Natural killer cell treated with Interleukin-12 subunit alpha and Interleukin-12 subunit beta and Interleukin-15 and Interleukin-18, amount 100 ng/mL, for 72 hours (primary cell): ENCODE results near the gene PARP1. TPM values are rescaled to one million over a fixed set of nuclear protein-coding genes. Genes with fewer than 3 reads are reported as not detected.

ENCODE experiments used
- ATAC-seq, 2 donors: fragments of 150-1000 bp; cut with Tn5 transposase in 1 of 2; sonication (Bioruptor Pico), chemical (Tn5 transposase) in 1 of 2; 2 replicates each; pipeline ENCODE4 v1.10.0; 2021
- DNase-seq: peaks from one replicate; pipeline ENCODE4 v3.0.0; 2022; ENCODE audit warnings: low spot score
- H3K27ac Mint-ChIP-seq, 2 donors: 1 replicate in 1 of 2; 2 replicates in 1 of 2; pipeline ENCODE4 v1.8.0; 2022; ENCODE audit warnings: mixed read lengths in 2 of 2, mild to moderate bottlenecking in 1 of 2, moderate library complexity in 1 of 2
- H3K27me3 Mint-ChIP-seq, 2 donors: 1 replicate in 1 of 2; 2 replicates in 1 of 2; pipeline ENCODE4 v1.8.0; 2022; ENCODE audit warnings: mixed read lengths in 2 of 2
- H3K36me3 Mint-ChIP-seq: one replicate; pipeline ENCODE4 v1.8.0; 2022; ENCODE audit warnings: mixed read lengths
- H3K4me1 Mint-ChIP-seq, 2 donors: 1 replicate in 1 of 2; 2 replicates in 1 of 2; pipeline ENCODE4 v1.8.0; 2022; ENCODE audit warnings: low read depth in 2 of 2, mixed read lengths in 2 of 2, mild to moderate bottlenecking in 1 of 2
- H3K4me3 Mint-ChIP-seq: one replicate; pipeline ENCODE4 v1.8.0; 2022; ENCODE audit warnings: mixed read lengths
- H3K9me3 Mint-ChIP-seq: 2 replicates; pipeline ENCODE4 v1.8.0; 2022; ENCODE audit warnings: mixed read lengths
- total RNA-seq, 2 donors: library from RNA; stranded (reverse); gene quantifications; one replicate each; pipeline ENCODE4 v1.2.3, GENCODE V29; 2022

PARP1 gene
- total RNA-seq, 2 donors from 2014 or later, result 138 to 246 TPM

DNA sequence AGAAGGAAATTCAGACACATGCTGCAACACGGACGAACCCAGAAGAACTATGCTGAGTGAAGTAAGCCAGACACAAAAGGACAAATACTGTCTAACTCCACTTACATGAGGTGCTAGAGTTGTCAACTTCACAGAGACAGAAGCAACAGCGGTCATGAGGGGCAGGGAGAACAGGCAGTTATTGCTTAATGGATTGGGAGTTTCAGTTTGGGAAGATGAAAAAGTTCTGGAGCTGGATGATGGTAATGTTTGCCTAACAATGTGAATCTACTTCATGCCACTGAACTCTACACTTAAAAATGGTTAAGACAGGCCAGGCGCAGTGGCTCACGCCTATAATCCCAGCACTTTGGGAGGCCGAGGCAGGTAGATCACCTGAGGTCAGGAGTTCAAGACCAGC lies 12.1 kb downstream of the PARP1 start:
- no peaks in the 10 kb centered on the region for H3K27me3 Mint-ChIP-seq
- H3K4me1 Mint-ChIP-seq, result peaks cover 10 to 21% of the 10 kb centered on the region in 2 donors
- no peaks in the 10 kb centered on the region for H3K9me3 Mint-ChIP-seq
- peaks cover 5% of the 10 kb centered on the region for H3K36me3 Mint-ChIP-seq
- ATAC-seq (no peak), DNase-seq (no peak)
- no peak overlapping the region for H3K27ac Mint-ChIP-seq
- no peak overlapping the region for H3K4me3 Mint-ChIP-seq

DNA sequence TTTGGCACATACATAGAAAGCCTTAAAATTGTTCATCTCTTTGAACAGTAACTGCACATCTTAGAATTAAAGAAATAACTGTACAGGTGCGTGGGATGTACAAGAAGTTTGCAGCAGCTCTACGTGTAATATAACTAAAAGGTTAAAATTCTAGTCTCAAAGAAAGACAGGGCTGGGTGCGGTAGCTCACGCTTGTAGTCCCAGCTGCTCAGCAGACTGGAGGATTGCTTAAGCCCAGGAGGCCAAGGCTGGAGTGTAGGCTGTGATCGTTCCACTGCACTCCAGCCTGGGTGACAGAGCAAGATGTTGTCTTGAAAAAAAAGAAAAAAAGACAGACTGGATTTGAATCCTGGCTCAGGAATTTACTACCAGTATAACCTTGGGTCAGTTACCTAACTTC lies 13.4 kb downstream of the PARP1 start:
- Mint-ChIP-seq H3K4me3 (no peak overlapping the region), H3K36me3 (peaks cover 4% of the 10 kb centered on the region), H3K27ac (no peak overlapping the region), H3K27me3 (no peaks in the 10 kb centered on the region), H3K9me3 (no peaks in the 10 kb centered on the region), H3K4me1 (peaks cover 9 to 13% of the 10 kb centered on the region in 2 donors)
- ATAC-seq, result no peak
- no peak for DNase-seq

DNA sequence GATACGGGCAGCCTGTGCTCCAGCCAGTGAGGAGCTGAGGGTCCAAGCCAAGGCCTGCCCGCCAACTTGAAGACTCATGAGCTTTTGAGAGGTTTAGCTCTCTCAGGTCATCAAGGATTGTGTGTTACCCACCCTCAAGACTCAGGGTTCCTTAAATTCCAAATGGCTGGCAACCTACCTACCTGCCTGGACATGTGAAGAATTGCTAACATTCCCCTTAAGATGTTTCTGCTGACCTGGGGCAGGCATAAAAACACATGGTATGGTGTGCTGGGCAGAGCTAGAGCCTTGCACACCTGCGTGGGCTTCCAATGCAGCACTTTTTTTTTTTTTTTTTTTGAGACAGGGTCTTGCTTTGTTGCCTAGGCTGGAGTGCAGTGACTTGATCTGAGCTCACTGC lies 17.2 kb downstream of the PARP1 start:
- ATAC-seq, result no peak
- H3K36me3 Mint-ChIP-seq, result peaks cover 18% of the 10 kb centered on the region

DNA sequence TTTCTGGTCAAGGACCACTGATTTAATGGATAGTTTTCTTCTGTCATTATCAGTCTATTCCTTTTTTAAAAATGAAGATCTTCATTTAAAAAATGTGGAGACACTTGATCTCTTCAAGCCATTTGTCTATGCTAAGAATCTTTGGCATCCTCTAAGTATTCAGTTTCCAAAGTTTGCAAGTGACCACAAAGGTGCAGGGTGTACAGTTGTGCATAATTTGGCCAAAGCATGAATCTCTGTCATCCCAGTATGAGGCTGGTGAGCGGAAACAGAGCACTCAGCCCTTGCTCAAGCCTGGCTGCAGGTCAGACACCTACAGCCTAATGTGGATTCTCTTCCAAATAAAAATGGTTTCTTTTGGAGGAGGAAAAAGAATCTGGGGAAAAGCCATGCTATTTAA lies 19.8 kb downstream of the PARP1 start:
- no peak overlapping the region for H3K4me3 Mint-ChIP-seq
- no peaks in the 10 kb centered on the region for H3K9me3 Mint-ChIP-seq
- H3K27me3 Mint-ChIP-seq, result no peaks in the 10 kb centered on the region
- ATAC-seq (no peak), DNase-seq (no peak)
- no peak overlapping the region for H3K27ac Mint-ChIP-seq
- H3K36me3 Mint-ChIP-seq, result peaks cover 28% of the 10 kb centered on the region
- peaks cover under 1 to 4% of the 10 kb centered on the region in 2 donors for H3K4me1 Mint-ChIP-seq

More for the DNA sequence above, 17.2 kb downstream of the PARP1 start:
- no peaks in the 10 kb centered on the region for H3K9me3 Mint-ChIP-seq
- H3K27me3 Mint-ChIP-seq, result no peaks in the 10 kb centered on the region
- DNase-seq, result no peak
- peaks cover 4 to 9% of the 10 kb centered on the region in 2 donors for H3K4me1 Mint-ChIP-seq
- H3K4me3 Mint-ChIP-seq, result no peak overlapping the region
- H3K27ac Mint-ChIP-seq, result no peak overlapping the region

DNA sequence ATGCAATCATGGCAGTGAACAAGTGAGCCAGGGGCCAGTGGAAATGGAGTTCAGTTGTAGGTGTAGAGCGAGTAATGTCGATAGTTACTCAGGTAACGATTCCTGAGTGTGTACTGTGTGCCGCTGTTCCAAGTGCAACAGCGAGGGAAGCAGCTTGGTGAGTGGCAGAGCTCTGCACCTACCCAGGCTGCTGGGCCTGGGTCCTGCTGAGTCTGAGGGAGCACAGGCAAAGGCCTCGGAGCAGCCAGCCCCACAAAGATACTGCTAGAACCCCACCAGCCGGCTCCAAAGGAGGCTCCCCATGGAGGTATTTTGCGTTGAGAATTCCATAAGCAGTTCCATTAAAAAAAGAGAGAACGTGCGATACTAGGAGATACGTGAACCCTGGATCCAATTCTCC lies 23.2 kb downstream of the PARP1 start:
- Mint-ChIP-seq H3K27ac (no peak overlapping the region), H3K4me3 (no peak overlapping the region), H3K4me1 (no peaks in the 10 kb centered on the region), H3K36me3 (peaks cover 41% of the 10 kb centered on the region), H3K27me3 (no peaks in the 10 kb centered on the region), H3K9me3 (no peaks in the 10 kb centered on the region)
- no peak for ATAC-seq
- no peak for DNase-seq

DNA sequence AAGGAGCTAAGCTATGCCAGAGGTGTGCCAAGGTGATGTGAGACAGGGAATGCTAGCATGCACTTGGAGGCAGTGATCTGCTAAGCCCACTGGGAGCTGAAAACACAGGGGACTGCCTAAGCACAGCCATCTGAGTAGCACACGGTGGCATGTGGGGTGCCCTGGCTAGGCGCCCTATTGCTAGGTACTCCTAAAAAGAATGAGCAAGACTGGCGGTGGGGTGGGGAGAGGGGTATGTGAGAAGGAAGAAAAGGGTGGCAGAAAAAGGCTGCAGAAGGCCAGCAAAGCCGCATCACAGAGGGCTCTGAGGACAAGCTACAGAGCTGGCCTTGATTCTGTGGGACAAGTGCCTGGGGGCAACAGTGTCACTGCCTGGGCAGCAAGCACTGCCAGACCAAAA lies 23.9 kb downstream of the PARP1 start:
- Mint-ChIP-seq H3K36me3 (peaks cover 41% of the 10 kb centered on the region), H3K27me3 (no peaks in the 10 kb centered on the region), H3K4me1 (no peaks in the 10 kb centered on the region), H3K9me3 (no peaks in the 10 kb centered on the region), H3K27ac (no peak overlapping the region), H3K4me3 (no peak overlapping the region)
- no peak for ATAC-seq
- DNase-seq, result no peak

DNA sequence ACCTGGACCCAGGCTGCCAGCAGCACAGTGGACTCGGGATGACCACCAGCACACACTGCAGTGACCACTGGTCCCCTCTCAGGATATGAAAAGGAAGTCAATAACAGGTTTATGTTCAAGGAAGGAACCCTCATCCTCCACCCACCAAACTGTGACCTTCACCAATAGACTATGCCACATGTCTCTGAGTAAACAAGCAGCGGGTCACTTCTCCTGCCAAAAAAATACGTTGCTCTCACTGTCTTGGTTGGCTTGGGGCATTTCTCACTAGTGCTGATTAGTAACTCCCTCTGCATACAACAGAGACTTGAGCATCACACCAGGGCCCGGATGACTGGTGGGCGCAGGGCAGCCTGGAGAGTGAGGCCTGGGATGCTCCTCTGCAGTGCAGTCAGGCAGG lies 25.9 kb downstream of the PARP1 start:
- no peak for ATAC-seq
- DNase-seq, result no peak
- Mint-ChIP-seq H3K4me3 (no peak overlapping the region), H3K9me3 (no peaks in the 10 kb centered on the region), H3K27me3 (no peaks in the 10 kb centered on the region), H3K4me1 (no peaks in the 10 kb centered on the region), H3K27ac (no peak overlapping the region), H3K36me3 (peaks cover 28% of the 10 kb centered on the region)

DNA sequence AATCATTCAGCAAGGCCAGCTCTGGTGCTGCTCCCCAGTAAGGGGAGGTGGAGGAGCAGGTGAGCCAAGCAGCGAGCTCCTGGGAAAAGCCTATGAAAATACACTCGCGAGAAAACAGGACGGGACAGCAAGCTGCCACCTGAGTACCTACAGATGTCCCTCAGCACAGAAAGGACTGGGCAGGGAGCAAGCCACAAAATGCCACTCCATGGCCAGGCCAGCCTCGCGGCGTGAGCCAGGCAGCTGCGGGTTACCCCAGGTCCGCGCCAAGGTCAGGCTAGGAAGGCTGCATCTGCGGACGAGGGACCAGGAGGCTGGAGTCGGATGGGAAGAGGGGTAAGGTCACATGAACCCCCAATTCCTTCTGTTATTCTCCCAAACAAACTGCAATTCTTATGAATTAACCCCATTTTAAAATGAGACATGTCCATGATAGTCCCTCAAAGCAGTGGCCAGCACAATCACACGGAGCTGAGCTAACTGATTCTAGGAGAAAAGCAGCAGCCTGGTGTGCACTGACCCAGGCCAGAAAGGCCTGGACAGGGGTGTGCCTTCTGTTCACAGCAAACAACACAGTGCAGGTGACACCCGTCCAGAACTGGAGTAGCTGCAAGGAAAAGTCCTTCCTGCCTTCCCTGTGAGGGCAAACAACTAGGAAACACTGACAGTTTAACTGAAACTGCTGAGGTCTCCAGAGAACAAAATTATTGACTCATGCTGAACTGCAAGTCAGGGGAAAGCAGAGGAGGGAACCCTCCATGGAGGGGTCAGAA lies 26.5 kb downstream of the PARP1 start:
- H3K36me3 Mint-ChIP-seq, result peaks cover 34% of the 10 kb centered on the region

DNA sequence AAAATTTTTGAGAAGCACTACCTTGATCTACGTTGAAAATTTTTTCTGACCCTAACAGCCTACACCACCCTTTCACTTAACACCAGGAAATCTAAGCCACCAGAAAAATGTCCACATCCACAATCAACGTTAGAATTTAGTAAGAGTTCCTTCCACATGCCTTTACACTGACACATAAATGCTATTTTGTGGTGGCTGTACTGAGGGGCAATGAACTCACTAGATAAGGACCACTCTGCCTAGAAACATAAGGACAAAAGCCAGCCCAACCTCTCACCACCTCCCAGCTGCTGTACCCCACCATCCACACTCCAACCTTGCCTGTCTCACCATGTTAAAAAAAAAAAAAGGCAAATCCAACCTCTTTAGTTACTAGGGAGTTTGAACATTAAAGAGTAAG lies 29.8 kb downstream of the PARP1 start:
- Mint-ChIP-seq H3K36me3 (peaks cover 34% of the 10 kb centered on the region), H3K27me3 (no peaks in the 10 kb centered on the region), H3K4me3 (no peak overlapping the region), H3K9me3 (no peaks in the 10 kb centered on the region), H3K27ac (no peak overlapping the region), H3K4me1 (peaks cover 0 to 6% of the 10 kb centered on the region in 2 donors)
- ATAC-seq (no peak), DNase-seq (no peak)

More for the DNA sequence above, 26.5 kb downstream of the PARP1 start:
- no peaks in the 10 kb centered on the region for H3K9me3 Mint-ChIP-seq
- no peak overlapping the region for H3K4me3 Mint-ChIP-seq
- no peak for ATAC-seq
- H3K4me1 Mint-ChIP-seq, result no peaks in the 10 kb centered on the region
- no peak for DNase-seq
- no peak overlapping the region for H3K27ac Mint-ChIP-seq
- no peaks in the 10 kb centered on the region for H3K27me3 Mint-ChIP-seq

DNA sequence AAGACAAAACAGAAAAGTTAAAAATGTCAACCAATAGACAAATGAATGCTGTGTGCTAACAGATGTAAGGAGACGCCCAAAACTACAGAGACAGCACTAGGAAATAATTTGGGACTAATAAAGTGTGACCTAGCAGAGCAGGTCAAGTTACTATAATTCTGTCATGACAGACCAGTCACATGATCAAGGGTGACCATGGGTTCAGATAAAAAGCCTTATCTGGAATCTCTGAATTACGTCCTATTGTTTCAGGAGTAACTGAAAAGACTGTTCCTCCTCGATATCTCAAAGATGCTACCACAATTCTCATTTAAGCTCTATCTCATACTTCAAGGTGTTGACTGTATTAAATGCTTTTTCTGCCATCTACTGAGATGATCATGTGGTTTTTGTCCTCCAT lies 31.6 kb downstream of the PARP1 start:
- ATAC-seq (no peak), DNase-seq (no peak)
- Mint-ChIP-seq H3K4me1 (peaks cover 0 to 11% of the 10 kb centered on the region in 2 donors), H3K36me3 (peaks cover 41% of the 10 kb centered on the region), H3K27ac (no peak overlapping the region), H3K27me3 (no peaks in the 10 kb centered on the region), H3K9me3 (no peaks in the 10 kb centered on the region), H3K4me3 (no peak overlapping the region)

DNA sequence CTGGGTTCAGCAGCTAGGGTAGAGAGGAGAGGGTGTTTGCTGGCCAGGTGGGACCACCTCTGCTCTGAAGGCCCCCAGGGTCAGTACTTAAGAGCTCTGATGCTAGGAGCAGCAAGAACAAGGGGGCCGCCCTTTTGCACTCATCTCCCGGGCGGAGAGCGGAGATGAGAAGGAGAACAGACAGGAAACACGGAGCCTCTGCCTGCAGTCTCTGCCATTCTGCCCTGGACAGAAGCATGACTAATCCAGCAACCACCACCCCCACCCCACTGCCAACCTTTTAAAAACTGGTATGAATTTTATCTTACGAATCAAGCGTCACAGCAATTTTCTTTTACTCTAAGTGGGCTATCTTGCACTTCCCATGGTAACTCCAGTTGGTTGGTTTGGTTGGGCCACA lies 34.5 kb downstream of the PARP1 start:
- H3K27ac Mint-ChIP-seq, result no peak overlapping the region
- ATAC-seq, result no peak
- no peak overlapping the region for H3K4me3 Mint-ChIP-seq
- peaks cover 0 to 11% of the 10 kb centered on the region in 2 donors for H3K4me1 Mint-ChIP-seq
- H3K36me3 Mint-ChIP-seq, result peaks cover 28% of the 10 kb centered on the region
- no peak for DNase-seq
- no peaks in the 10 kb centered on the region for H3K27me3 Mint-ChIP-seq
- no peaks in the 10 kb centered on the region for H3K9me3 Mint-ChIP-seq

DNA sequence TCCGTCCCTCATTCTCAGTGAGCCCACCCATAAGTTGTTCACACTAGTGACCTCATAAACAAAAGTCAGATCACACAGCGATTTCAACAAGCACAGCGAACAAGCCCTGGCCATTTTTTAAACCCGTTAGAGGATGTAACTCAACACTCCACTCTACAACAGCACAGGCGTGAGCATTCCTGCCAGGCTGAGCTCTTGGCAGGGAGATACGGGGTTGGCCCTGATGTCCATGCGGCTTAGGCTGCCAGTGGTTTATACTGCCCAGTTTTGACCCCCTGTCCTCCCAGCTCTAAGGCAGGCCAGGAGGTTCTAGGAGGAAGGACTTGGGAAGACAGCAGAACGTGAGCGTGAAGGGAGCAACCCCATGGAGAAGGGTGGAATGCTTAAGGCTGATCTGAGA lies 35.0 kb downstream of the PARP1 start:
- ATAC-seq (no peak), DNase-seq (no peak)
- Mint-ChIP-seq H3K27ac (no peak overlapping the region), H3K4me3 (no peak overlapping the region), H3K27me3 (no peaks in the 10 kb centered on the region), H3K9me3 (no peaks in the 10 kb centered on the region), H3K36me3 (peaks cover 28% of the 10 kb centered on the region), H3K4me1 (peaks cover 0 to 11% of the 10 kb centered on the region in 2 donors)

DNA sequence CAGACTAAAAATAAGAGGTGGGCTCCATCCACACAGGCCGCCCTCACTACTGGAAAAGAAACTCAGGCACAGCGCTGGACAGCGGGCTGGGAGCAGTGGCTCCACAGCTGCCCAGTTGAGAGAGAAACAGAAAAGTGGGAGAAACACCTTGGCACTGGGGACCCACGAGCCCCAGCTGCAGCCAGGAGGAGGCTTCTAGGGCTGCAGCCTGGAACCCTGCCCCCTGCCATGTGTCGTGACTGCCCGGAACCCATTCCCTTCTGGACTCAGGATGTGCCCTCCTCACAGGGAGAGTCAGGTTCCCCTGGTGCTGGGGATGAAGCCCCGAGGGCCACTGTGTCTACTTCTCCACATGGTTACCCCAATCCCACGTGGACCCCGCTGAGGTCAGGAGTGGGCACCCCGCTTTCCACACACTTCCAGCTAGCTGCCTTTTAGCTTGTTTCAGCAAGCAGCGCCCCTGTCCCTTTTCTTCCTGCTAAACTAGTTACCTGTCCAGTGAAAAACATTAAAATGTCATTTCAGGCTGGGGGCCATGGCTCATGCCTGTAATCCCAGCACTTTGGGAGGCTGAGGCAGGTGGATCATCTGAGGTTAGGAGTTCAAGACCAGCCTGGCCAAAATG lies 35.9 kb downstream of the PARP1 start:
- H3K27me3 Mint-ChIP-seq, result no peaks in the 10 kb centered on the region
- H3K4me3 Mint-ChIP-seq, result no peak overlapping the region
- ATAC-seq, result no peak
- H3K9me3 Mint-ChIP-seq, result no peaks in the 10 kb centered on the region
- peaks cover 33% of the 10 kb centered on the region for H3K36me3 Mint-ChIP-seq
- no peak overlapping the region for H3K27ac Mint-ChIP-seq
- no peak for DNase-seq
- peaks cover 0 to 16% of the 10 kb centered on the region in 2 donors for H3K4me1 Mint-ChIP-seq

DNA sequence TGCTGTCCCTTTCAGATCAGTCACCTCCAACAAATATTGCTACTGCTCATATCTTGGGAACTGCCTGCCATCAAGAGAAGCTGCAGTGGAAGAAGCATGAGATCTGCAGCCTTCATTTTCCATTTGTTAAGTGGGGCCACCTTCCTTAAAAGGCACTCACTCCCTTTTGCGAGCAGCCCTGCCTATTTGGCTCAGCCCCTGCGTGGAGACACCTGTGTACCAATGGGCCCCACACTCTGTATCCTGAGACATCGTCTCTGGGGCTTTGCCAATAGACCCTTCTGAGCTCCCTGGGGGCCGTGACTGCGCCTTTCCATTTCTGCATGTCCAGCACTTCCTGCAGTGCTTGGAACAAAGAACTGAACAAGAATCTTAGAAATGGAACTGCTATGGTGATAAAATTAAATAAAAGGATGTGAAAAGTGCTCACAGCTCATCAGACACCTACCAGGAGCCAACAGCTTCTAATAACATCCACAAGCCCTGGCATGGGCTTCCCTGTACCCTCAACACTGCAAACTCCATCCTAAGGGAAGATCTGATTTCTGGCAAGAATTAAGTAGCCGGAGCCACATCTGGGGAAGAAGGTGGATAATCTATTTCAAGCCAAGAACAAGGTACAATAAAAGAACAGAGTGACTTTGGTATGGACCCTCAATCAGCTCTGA lies 36.7 kb downstream of the PARP1 start:
- no peaks in the 10 kb centered on the region for H3K27me3 Mint-ChIP-seq
- peaks cover 0 to 16% of the 10 kb centered on the region in 2 donors for H3K4me1 Mint-ChIP-seq
- H3K27ac Mint-ChIP-seq, result no peak overlapping the region
- no peaks in the 10 kb centered on the region for H3K9me3 Mint-ChIP-seq
- ATAC-seq (no peak), DNase-seq (no peak)
- H3K4me3 Mint-ChIP-seq, result no peak overlapping the region
- H3K36me3 Mint-ChIP-seq, result peaks cover 26% of the 10 kb centered on the region
